Peyer's patch (tissue), 4 donors: Measurements from ENCODE around the gene NDUFA13. TPM values are rescaled to one million over a fixed set of nuclear protein-coding genes. Genes with fewer than 3 reads are reported as not detected.

Experiments used
- DNase-seq, 3 donors: peaks; one replicate each; pipeline ENCODE4 v3.0.0-alpha.2; 2017 to 2019
- H3K27ac ChIP-seq, 4 donors: fragments of 200-600 bp; sonication (generic); one replicate each; pipeline ENCODE4 v1.5.1; 2016 to 2019
- H3K27me3 ChIP-seq, 2 donors: fragments of 200-600 bp; sonication (generic); one replicate each; pipeline ENCODE4 v1.5.1; 2019
- H3K36me3 ChIP-seq, 3 donors: fragments of 200-600 bp; sonication (generic); one replicate each; pipeline ENCODE4 v1.5.1; 2016 to 2019
- H3K4me1 ChIP-seq, 4 donors: fragments of 200-600 bp; sonication (generic); one replicate each; pipeline ENCODE4 v1.5.1; 2016 to 2019
- H3K4me3 ChIP-seq, 4 donors: fragments of 200-600 bp; sonication (generic); 1 replicate in 3 of 4; 2 replicates in 1 of 4; pipeline ENCODE4 v1.5.1; 2016 to 2019; ENCODE audit warnings: mild to moderate bottlenecking in 1 of 4
- H3K9me3 ChIP-seq, 4 donors: fragments of 200-600 bp; sonication (generic); one replicate each; pipeline ENCODE4 v1.5.1; 2016 to 2019; ENCODE audit warnings: mild to moderate bottlenecking in 1 of 4
- POLR2A ChIP-seq, 2 donors: fragments of 450-650 bp; IDR thresholded peaks; one replicate each; pipeline ENCODE4 v1.5.1; 2017; ENCODE audit warnings: antibody characterized with exemption in 2 of 2, mild to moderate bottlenecking in 2 of 2, moderate library complexity in 2 of 2
- total RNA-seq, 4 donors: library from RNA; depleted of rRNA; stranded (reverse); fragments of >200 nt; gene quantifications; one replicate each; pipeline ENCODE4 v1.1.0, GENCODE V29; 2016
- TF ChIP-seq, protein P1 (sequence below), 6 experiments: fragments of 450-650 bp in 4 of 6; fragments of 200-600 bp in 2 of 6; sonication (generic) in 1 of 6; IDR thresholded peaks; one replicate each; pipeline ENCODE4 v1.5.1; 2017 to 2019; ENCODE audit warnings: antibody characterized with exemption in 6 of 6, mild to moderate bottlenecking in 3 of 6, moderate library complexity in 1 of 6

NDUFA13 gene
- total RNA-seq, 4 donors from 2014 or later: 40.7 to 188 (median 126) TPM

DNA sequence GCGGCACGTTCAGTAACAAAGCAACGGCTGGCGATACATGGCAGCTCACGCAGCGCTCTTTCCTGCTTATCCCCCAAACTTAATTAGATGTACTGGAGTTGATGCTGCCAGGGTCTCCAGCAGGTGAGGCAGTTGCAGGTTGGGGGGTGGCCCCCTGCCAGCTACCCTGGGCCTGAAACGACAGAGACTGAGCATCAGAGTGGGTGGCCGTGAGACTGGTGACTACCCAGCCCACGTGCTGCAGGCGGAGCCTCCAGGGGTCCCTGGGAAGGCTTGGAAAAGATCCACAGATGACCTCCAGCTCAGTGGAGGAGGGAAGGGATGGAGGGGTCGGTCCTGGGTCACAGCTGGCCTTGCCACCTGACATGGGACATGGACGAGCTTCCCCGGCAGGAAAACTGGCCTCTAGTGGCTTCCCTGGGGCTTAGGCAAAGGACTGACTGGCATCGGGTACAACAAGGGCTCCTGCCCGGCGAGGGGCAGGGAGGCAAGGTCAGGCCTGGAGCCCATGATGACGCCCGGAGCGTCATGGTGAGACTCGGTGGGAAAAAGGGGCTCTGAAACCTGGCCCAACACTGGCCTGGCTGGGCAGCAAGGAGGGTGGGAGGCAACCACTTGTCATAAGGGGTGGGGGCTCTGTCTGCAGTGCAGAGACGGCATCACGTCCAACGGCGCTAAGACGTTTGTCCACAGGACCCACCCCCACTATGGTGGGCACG is 46.1 kb downstream of the NDUFA13 start:
- no peaks in the 10 kb centered on the region for H3K4me1 ChIP-seq
- TF ChIP-seq, protein P1, sequence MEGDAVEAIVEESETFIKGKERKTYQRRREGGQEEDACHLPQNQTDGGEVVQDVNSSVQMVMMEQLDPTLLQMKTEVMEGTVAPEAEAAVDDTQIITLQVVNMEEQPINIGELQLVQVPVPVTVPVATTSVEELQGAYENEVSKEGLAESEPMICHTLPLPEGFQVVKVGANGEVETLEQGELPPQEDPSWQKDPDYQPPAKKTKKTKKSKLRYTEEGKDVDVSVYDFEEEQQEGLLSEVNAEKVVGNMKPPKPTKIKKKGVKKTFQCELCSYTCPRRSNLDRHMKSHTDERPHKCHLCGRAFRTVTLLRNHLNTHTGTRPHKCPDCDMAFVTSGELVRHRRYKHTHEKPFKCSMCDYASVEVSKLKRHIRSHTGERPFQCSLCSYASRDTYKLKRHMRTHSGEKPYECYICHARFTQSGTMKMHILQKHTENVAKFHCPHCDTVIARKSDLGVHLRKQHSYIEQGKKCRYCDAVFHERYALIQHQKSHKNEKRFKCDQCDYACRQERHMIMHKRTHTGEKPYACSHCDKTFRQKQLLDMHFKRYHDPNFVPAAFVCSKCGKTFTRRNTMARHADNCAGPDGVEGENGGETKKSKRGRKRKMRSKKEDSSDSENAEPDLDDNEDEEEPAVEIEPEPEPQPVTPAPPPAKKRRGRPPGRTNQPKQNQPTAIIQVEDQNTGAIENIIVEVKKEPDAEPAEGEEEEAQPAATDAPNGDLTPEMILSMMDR (IDR thresholded peaks at IDR 0.05): no peak
- no peak for TF ChIP-seq POLR2A (IDR thresholded peaks at IDR 0.05)
- no peaks in the 10 kb centered on the region for H3K9me3 ChIP-seq
- no peaks in the 10 kb centered on the region for H3K36me3 ChIP-seq
- H3K27ac ChIP-seq: no peak overlapping the region
- peak in 1 of 3 donors; percentile 37 for DNase-seq
- no peaks in the 10 kb centered on the region for H3K27me3 ChIP-seq
- no peak overlapping the region for H3K4me3 ChIP-seq

DNA sequence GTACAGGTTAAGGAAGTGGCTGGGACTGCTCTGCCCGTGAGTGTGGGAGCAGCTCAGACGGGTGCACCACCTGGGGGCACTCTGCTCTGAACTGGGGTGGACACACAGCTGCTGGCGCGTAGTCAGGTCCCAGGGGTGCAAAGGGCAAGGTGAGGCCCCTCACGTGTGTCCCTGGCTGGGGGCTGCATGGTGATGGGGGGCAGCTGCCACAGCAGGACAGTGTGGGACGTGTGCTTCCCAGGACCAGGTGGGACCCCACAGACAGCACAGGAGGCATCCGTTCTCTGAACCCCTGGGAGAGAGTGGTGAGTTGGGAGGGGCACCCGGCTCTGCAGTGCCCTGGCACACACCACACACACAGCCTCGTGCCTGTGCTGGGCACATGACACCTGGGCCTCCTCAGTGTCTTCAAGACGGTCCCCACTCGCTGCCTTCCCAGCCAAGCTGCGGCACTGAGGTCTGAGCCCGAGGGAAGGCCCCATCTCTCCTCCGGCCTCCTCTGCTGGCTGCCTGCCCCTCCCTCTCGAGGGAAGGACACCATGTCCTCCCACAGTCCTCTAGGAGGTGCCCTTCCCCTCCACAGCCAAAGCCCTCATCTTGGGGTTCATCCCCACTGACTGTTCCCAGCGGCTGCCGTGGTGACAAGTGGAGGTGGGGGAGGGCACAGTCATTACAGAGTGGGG is 46.8 kb downstream of the NDUFA13 start:
- TF ChIP-seq POLR2A (IDR thresholded peaks at IDR 0.05): no peak
- TF ChIP-seq, protein P1 (IDR thresholded peaks at IDR 0.05): peak in 4 of 6 experiments; percentile 28 to 47 (median 40)

DNA sequence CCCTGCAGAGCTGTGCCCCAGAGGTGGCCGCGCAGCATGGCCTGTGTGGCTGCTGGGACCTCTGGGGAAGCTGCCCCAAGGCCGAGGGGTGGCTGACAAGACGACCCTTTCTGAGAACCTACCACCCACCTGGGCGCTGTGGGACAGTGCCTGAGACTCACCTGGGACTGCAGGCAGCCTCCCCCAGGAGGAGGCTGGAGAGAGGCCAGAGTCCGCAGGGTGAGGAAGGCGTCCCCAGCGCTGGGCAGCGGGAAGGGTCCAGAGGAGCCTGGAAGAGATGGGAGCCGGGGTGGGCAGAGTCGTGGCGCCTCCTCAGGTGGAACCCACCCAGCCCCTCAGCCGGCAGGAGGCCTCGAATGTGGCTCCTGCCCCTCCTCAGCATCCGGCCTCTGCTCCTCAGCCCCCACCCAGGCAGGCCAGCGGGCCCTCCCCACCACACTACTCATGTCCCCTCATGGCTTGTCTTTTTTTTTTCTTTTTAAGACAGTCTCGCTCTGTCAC is 47.4 kb downstream of the NDUFA13 start:
- no peaks in the 10 kb centered on the region for H3K27me3 ChIP-seq
- no peak overlapping the region for H3K4me3 ChIP-seq
- DNase-seq: peak in 1 of 3 donors; percentile 44
- H3K9me3 ChIP-seq: no peaks in the 10 kb centered on the region
- no peak for TF ChIP-seq POLR2A (IDR thresholded peaks at IDR 0.05)
- TF ChIP-seq, protein P1 (IDR thresholded peaks at IDR 0.05): no peak
- H3K27ac ChIP-seq: no peak overlapping the region
- no peaks in the 10 kb centered on the region for H3K4me1 ChIP-seq
- H3K36me3 ChIP-seq: no peaks in the 10 kb centered on the region

More for the DNA sequence above, 46.8 kb downstream of the NDUFA13 start:
- peak; percentile 35 to 70 (median 44) for DNase-seq
- H3K9me3 ChIP-seq: no peaks in the 10 kb centered on the region
- H3K27ac ChIP-seq: no peak overlapping the region
- H3K36me3 ChIP-seq: no peaks in the 10 kb centered on the region
- no peaks in the 10 kb centered on the region for H3K27me3 ChIP-seq
- H3K4me1 ChIP-seq: no peaks in the 10 kb centered on the region
- no peak overlapping the region for H3K4me3 ChIP-seq

DNA sequence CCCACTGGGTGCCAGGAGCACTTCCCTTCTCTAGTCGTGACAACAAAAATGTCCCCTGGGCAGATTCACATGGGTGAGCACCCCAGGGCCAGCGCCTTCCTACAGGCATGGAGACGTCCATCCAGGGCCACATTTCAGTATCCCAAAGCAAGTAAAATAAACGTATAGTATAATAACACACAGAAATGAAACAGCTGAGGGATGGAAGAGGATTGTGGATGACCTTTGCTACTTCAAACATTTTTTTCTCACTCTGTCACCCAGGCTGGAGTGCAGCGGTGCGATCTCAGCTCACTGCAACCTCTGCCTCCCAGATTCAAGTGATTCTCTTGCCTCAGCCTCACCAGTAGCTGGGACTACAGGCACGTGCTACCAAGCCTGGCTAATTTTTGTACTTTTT is 50.3 kb downstream of the NDUFA13 start:
- no peaks in the 10 kb centered on the region for H3K9me3 ChIP-seq
- DNase-seq: no peak
- no peak overlapping the region for H3K4me3 ChIP-seq
- peaks cover 0 to 5% (median 0%) of the 10 kb centered on the region in 3 donors for H3K36me3 ChIP-seq
- H3K4me1 ChIP-seq: no peaks in the 10 kb centered on the region
- no peak for TF ChIP-seq POLR2A (IDR thresholded peaks at IDR 0.05)
- TF ChIP-seq, protein P1 (IDR thresholded peaks at IDR 0.05): no peak
- H3K27me3 ChIP-seq: no peaks in the 10 kb centered on the region
- H3K27ac ChIP-seq: no peak overlapping the region

DNA sequence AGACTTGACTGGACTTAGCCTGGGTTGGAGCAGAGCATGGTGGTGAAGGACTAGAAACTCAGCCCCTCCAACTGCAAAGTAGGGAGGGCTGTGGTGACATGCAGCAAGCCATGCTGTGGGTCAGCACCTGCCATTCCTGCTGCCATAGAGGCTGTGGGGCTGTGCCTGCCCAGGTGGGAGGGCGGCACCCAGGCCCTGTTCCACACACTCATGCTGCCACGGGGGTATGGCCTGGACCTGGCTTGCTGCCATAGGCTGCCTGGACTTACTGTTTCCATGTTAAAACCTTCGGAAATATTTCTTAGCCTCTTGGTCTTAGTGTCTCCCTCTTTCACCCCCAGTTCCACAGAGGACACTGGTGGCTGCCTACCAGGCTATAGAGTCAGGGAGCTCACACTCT is 51.4 kb downstream of the NDUFA13 start:
- H3K9me3 ChIP-seq: no peaks in the 10 kb centered on the region
- DNase-seq: no peak
- H3K4me1 ChIP-seq: no peaks in the 10 kb centered on the region
- TF ChIP-seq POLR2A (IDR thresholded peaks at IDR 0.05): no peak
- TF ChIP-seq, protein P1 (IDR thresholded peaks at IDR 0.05): no peak
- H3K27me3 ChIP-seq: no peaks in the 10 kb centered on the region
- H3K4me3 ChIP-seq: no peak overlapping the region
- peaks cover 0 to 5% (median 0%) of the 10 kb centered on the region in 3 donors for H3K36me3 ChIP-seq
- no peak overlapping the region for H3K27ac ChIP-seq
